ENCODE results near the gene SNAPC2.

Gene SNAPC2

DNA sequence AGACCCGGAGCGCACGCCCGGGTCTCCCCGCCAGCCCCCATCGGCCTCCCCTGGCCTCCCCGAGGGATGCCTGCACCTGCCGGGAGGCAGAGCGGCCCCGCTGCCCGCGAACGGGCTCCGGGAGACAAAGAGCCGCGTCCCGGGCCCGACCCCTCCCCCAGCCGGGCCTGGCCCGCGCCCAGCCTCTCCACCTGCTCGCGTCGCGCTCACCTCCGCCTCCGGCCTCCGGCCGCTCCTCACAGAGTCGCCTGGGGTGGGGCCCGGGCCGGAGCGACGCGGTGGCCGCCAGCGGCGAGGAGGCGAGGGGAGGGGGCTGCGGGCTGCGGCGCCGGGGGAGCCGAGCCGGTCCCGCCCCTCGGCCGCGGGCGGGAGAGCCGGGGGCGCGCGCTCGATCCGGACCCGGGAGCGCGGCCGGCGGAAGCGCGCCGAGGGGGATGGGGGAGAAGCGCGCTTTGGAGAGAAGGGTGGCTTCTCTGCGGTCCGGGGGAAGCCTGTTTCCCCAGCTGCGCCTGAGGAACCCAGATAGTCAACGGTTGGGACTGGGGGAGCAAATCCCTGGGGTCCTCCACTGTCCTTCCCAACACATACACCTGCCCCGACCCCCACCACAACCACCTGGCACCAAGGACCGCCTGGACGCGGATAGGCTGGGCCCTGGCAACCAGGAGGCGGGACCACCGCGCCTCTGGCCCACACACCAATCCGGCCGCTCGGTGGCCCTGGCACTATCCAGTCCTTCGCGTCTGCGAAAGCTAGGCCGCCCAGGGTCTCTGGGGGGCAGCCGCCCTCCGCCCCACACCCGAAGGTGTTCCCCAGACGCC is 45.9 kb upstream of the SNAPC2 start, which contains the start of gene PRR36:
TSS of gene PRR36 (minus strand) at position 315 of the 821 bp plus-strand sequence. CDS start 701 bp downstream, outside the sequence.
- no peak for DNase-seq (ENCODE audit: low spot score)
- no peak within 1 kb of the TSS for H3K27ac ChIP-seq
- TF ChIP-seq, protein P1, sequence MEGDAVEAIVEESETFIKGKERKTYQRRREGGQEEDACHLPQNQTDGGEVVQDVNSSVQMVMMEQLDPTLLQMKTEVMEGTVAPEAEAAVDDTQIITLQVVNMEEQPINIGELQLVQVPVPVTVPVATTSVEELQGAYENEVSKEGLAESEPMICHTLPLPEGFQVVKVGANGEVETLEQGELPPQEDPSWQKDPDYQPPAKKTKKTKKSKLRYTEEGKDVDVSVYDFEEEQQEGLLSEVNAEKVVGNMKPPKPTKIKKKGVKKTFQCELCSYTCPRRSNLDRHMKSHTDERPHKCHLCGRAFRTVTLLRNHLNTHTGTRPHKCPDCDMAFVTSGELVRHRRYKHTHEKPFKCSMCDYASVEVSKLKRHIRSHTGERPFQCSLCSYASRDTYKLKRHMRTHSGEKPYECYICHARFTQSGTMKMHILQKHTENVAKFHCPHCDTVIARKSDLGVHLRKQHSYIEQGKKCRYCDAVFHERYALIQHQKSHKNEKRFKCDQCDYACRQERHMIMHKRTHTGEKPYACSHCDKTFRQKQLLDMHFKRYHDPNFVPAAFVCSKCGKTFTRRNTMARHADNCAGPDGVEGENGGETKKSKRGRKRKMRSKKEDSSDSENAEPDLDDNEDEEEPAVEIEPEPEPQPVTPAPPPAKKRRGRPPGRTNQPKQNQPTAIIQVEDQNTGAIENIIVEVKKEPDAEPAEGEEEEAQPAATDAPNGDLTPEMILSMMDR (conservative IDR thresholded peaks at IDR 0.05; ENCODE audit: low read depth): no peak
- POLR2A ChIA-PET (ENCODE audit: low non-redundant PET): no interaction called here
- CTCF ChIA-PET: interaction anchor here (0.6 kb wide), 1 partner anchor 14 kb away, joined by 6 read pairs; the partner anchor contains the start of gene LRRC8E

DNA sequence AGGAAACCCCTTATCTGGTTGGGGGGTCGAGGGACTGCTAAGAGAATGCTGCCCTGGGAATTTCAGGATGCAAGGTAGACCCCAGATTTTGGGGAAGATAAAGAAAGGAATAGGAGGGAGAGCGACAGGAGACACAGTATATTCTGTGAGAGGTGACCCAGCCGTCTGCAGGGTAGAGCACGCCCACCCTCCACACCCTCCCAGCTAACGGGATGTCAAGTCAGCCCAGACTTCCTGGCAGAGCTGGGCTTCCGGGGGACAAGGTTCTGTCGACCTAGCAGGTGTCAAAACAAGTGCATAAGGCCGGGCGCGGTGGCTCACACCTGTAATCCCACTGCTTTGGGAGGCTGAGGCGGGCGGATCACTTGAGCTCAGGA is 45.3 kb upstream of the SNAPC2 start:
- H3K27ac ChIP-seq: no peak overlapping the region
- no peak for DNase-seq (ENCODE audit: low spot score)
- CTCF ChIA-PET: interaction anchor here (0.6 kb wide), 2 partner anchors 13 to 22 kb away, joined by 4 to 6 read pairs; partner anchors contain the start of gene LRRC8E
- POLR2A ChIA-PET (ENCODE audit: low non-redundant PET): no interaction called here
- TF ChIP-seq, protein P1 (conservative IDR thresholded peaks at IDR 0.05; ENCODE audit: low read depth): no peak

DNA sequence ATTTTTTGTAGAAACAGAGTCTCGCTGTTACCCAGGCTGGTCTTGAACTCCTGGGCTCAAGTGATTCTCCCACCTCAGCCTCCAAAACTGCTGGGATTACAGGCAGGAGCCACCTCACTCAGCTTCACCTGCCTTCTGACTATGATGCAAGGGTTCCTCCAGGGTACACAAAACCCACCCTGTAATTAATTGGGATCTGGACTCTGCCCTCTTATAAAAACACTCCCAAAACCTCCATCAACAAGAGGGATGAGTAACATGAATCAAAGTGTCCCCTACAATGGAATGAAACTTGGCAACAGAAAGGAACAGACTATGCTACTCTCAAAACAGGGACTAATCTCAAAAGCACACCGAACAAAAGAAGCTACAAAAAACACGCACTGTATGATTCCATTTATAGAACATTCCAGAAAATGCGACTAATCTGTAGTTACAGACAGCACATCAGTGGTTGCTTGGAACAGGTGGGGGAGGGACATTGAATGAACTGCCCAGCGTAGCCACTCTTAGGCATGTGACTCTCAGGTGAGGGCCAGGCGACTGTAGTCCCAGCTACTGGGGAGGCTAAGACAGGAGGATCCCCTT is 42.8 kb upstream of the SNAPC2 start:
- no peak for DNase-seq (ENCODE audit: low spot score)
- ChIA-PET POLR2A (ENCODE audit: low non-redundant PET) (no interaction called here), CTCF (interaction anchor here (1.1 kb wide), 1 partner anchor 10 kb away, joined by 3 read pairs; no protein-coding TSS in a partner anchor)
- H3K27ac ChIP-seq: no peak overlapping the region
- TF ChIP-seq, protein P1 (conservative IDR thresholded peaks at IDR 0.05; ENCODE audit: low read depth): no peak

DNA sequence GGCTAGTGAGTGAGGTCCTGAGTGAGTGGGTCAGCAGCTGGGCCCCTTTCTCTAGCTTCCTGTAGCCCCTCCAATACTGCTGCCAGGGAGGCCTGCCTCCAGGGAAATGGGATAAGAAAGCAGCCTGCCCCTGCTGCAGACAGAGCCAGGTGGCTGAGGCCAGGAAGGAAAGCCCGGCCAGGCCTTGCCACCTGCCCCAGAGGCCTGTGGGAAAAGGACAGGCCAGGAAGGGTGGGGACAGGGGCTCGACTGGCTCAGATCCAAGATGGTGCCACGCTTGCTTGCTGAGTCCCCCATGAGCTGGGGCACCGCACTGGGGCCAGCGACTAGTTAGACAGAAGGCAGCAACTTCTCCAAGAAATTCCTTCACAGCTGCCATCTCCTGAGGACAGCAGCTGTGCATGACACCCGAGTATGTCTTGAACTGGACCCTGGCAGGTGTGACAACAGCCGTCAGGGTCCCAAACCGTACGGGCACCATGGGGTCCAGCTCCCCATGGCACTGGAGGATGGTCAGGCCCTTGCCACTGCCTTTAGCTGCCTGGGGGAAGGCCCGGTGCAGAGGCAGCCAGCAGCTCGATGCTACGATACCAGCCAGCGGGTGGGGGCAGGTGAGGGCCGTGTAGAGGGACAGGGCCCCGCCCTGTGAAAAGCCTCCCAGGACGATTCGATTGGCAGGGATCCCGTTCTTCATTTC is 40.9 kb upstream of the SNAPC2 start:
- DNase-seq (ENCODE audit: low spot score): no peak
- ChIA-PET CTCF (interaction anchor here (0.7 kb wide), 1 partner anchor 37 kb away, joined by 3 read pairs; no protein-coding TSS in a partner anchor), POLR2A (ENCODE audit: low non-redundant PET) (interaction anchor here (1.6 kb wide), 1 partner anchor 9 kb away, joined by 5 read pairs; the partner anchor contains the start of gene LRRC8E)
- no peak overlapping the region for H3K27ac ChIP-seq
- TF ChIP-seq, protein P1 (conservative IDR thresholded peaks at IDR 0.05; ENCODE audit: low read depth): no peak

DNA sequence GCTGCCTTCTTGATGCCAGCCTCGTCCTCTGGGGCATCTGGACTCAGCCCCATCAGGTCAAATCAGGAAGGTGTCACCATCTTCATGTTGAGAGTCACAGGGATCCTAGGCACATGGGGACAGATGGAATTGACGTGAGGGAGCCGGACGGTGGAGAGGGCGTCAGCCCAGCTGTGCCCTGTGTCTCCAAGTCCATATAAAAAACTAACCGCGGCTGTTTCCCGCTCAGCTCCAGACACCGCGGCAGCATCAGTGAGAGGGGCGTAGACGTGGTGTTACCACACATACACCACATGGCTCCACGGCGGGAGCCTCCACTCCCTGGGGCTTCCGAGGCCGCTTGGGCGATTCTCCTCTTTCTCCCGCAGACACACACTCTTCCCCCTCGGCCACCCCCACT is 40.3 kb upstream of the SNAPC2 start:
- TF ChIP-seq, protein P1 (conservative IDR thresholded peaks at IDR 0.05; ENCODE audit: low read depth): no peak
- ChIA-PET POLR2A (ENCODE audit: low non-redundant PET) (interaction anchor here (1.6 kb wide), 1 partner anchor 9 kb away, joined by 5 read pairs; the partner anchor contains the start of gene LRRC8E), CTCF (no interaction called here)
- H3K27ac ChIP-seq: no peak overlapping the region
- DNase-seq (ENCODE audit: low spot score): no peak

DNA sequence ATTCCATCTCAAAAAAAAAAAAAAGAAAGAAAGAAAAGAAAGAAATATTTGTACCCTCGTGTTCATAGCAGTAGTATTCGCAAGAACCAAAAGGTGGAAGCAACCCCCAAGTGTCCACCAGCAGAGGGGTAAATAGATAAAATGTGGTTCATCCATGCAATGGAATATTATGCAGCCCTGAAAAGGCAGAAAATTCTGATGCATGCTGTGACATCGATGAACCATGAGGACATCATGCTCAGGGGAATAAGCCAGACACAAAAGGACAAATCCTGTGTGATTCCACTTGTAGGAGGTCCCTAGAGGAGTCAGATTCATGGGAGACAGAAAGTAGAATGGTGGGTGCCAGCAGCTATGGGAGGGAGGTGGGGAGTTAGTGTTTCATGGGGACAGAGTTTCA is 38.2 kb upstream of the SNAPC2 start:
- TF ChIP-seq, protein P1 (conservative IDR thresholded peaks at IDR 0.05; ENCODE audit: low read depth): no peak
- DNase-seq (ENCODE audit: low spot score): no peak
- ChIA-PET POLR2A (ENCODE audit: low non-redundant PET) (no interaction called here), CTCF (no interaction called here)
- no peak overlapping the region for H3K27ac ChIP-seq

All from RWPE1 (cell line).